SK-N-SH (cell line): ENCODE data around the gene ZC3H12A.

Experiments
- CTCF ChIP-seq: fragments of 200-600 bp; sonication (generic); IDR thresholded peaks from 2 replicates; pipeline ENCODE4 v1.6.1; 2017; ENCODE audit warnings: antibody characterized with exemption, mild to moderate bottlenecking, moderate library complexity
- JUND ChIP-seq: IDR thresholded peaks from 2 replicates; pipeline ENCODE4 v1.4.0; 2012
- NFIC ChIP-seq: IDR thresholded peaks from 2 replicates; pipeline ENCODE4 v1.4.0; 2012; ENCODE audit warnings: borderline replicate concordance
- POLR2AphosphoS5 ChIP-seq: IDR thresholded peaks from 2 replicates; pipeline ENCODE4 v1.6.1; 2012; ENCODE audit warnings: low read depth, low read length
- RAD21 ChIP-seq: IDR thresholded peaks from 2 replicates; pipeline ENCODE4 v1.6.1; 2012; ENCODE audit warnings: mild to moderate bottlenecking, low read length
- RFX5 ChIP-seq: IDR thresholded peaks from 2 replicates; pipeline ENCODE4 v1.6.1; 2012; ENCODE audit warnings: mild to moderate bottlenecking, improper control_type of control experiment, low read length
- TAF1 ChIP-seq: IDR thresholded peaks from 2 replicates; pipeline ENCODE4 v1.6.1; 2012; ENCODE audit warnings: low read depth, mild to moderate bottlenecking, low read length, moderate library complexity, borderline replicate concordance
- USF1 ChIP-seq: IDR thresholded peaks from 2 replicates; pipeline ENCODE4 v1.4.0; 2012; ENCODE audit warnings: low read depth, borderline replicate concordance

- TF ChIP-seq NFIC, result no peak
- TF ChIP-seq RFX5, result no peak
- no peak for TF ChIP-seq USF1
- no peak for TF ChIP-seq POLR2AphosphoS5
- no peak for TF ChIP-seq CTCF
- TF ChIP-seq JUND, result no peak
- no peak for TF ChIP-seq TAF1
- no peak for TF ChIP-seq RAD21
These were observed 37.3 kb upstream of the ZC3H12A start for GRCh38 chr1:37437087-37437486.
